Endothelial cell of umbilical vein (primary cell): ENCODE measurements around the gene DEF6. TPM values are rescaled to one million over a fixed set of nuclear protein-coding genes. Genes with fewer than 3 reads are reported as not detected.

Source experiments
- BruUV-seq: library from RNA; stranded (reverse); fragments of 400-500 nt; replicated peaks from 2 replicates; lab custom pipeline; 2021; lab: Mats Ljungman, UMichigan
- CTCF ChIA-PET: fragments of 300-600, 350-600 bp; sonication (Branson Sonifier 250); formaldehyde crosslinking; loops from one replicate; lab custom pipeline; 2021; ENCODE audit warnings: antibody characterized with exemption, inconsistent platforms; lab: Charles Lee
- POLR2A ChIA-PET: fragments of 300-600, 350-600 bp; sonication (Branson Sonifier 250); formaldehyde crosslinking; loops from one replicate; lab custom pipeline; 2021; ENCODE audit warnings: antibody characterized with exemption, inconsistent platforms; lab: Charles Lee
- DNase-seq: peaks from one replicate; pipeline ENCODE4 v3.0.0-alpha.2; 2011; ENCODE audit warnings: low read depth, low spot score
- FAIRE-seq: peaks from 2 replicates; lab custom pipeline; 2011; peaks lifted over from hg19 to GRCh38; lab: Jason Lieb, UNC
- H2AFZ ChIP-seq: 2 replicates; pipeline ENCODE4 v1.6.0; 2012; ENCODE audit warnings: low read depth, low read length, control low read depth, inconsistent platforms
- H3K27ac ChIP-seq: 2 replicates; pipeline ENCODE4 v1.5.1; 2011; ENCODE audit warnings: low read depth, mild to moderate bottlenecking, control low read depth, low read length, moderate library complexity; ENCODE audit not compliant: insufficient read depth
- H3K27me3 ChIP-seq, 2 experiments: 2 replicates each; pipeline versions ENCODE4 v1.6.0 to v1.6.1; 2011; ENCODE audit warnings: low read length in 2 of 2, mixed read lengths in 1 of 2; ENCODE audit not compliant: control insufficient read depth in 2 of 2, insufficient read depth in 2 of 2
- H3K36me3 ChIP-seq, 2 experiments: 2 replicates in 1 of 2; 3 replicates in 1 of 2; pipeline ENCODE4 v1.5.1; 2011; ENCODE audit warnings: low read length in 2 of 2, mild to moderate bottlenecking in 1 of 2, moderate library complexity in 1 of 2; ENCODE audit not compliant: control insufficient read depth in 2 of 2, insufficient read depth in 2 of 2; ENCODE audit errors: extremely low read depth in 1 of 2
- H3K4me1 ChIP-seq: 3 replicates; pipeline ENCODE4 v1.5.1; 2011; ENCODE audit warnings: mild to moderate bottlenecking, low read length; ENCODE audit not compliant: control insufficient read depth, insufficient read depth; ENCODE audit errors: extremely low read depth
- H3K4me2 ChIP-seq: 2 replicates; pipeline ENCODE4 v1.6.1; 2011; ENCODE audit warnings: low read length, control low read depth, mixed read lengths; ENCODE audit not compliant: insufficient read depth
- H3K4me3 ChIP-seq, 3 experiments: fragments of 200-600 bp in 1 of 3; sonication (generic), shearing (Covaris generic) in 1 of 3; replicated peaks in 1 of 3; 2 replicates each; pipeline ENCODE4 v1.5.1; 2011 to 2016; ENCODE audit warnings: control low read depth in 3 of 3, low read length in 3 of 3, mild to moderate bottlenecking in 2 of 3, inconsistent platforms in 1 of 3, low read depth in 1 of 3, moderate library complexity in 1 of 3; ENCODE audit not compliant: insufficient read depth in 1 of 3
- H3K79me2 ChIP-seq: 2 replicates; pipeline ENCODE4 v1.6.0; 2012; ENCODE audit warnings: low read length, inconsistent platforms; ENCODE audit not compliant: control insufficient read depth, insufficient read depth
- H3K9ac ChIP-seq: replicated peaks from 2 replicates; pipeline ENCODE3; 2011; ENCODE audit warnings: low read length, control low read depth; ENCODE audit not compliant: insufficient read depth; ENCODE audit errors: extremely low read depth
- H3K9me1 ChIP-seq: replicated peaks from 3 replicates; pipeline ENCODE4 v1.6.0; 2011; ENCODE audit warnings: mild to moderate bottlenecking, low read length; ENCODE audit not compliant: control insufficient read depth, insufficient read depth; ENCODE audit errors: extremely low read depth
- H3K9me3 ChIP-seq: replicated peaks from 2 replicates; pipeline ENCODE4 v1.5.1; 2012; ENCODE audit warnings: low read length, inconsistent platforms; ENCODE audit not compliant: control insufficient read depth, insufficient read depth
- H4K20me1 ChIP-seq: replicated peaks from 2 replicates; pipeline ENCODE3; 2011; ENCODE audit warnings: mild to moderate bottlenecking, low read length; ENCODE audit not compliant: control insufficient read depth, insufficient read depth; ENCODE audit errors: extremely low read depth
- CTCF ChIP-seq, 2 donors: IDR thresholded peaks; 1 replicate in 1 of 2; 2 replicates in 1 of 2; pipeline ENCODE4 v1.5.1; 2011; ENCODE audit warnings: low read length in 2 of 2, mild to moderate bottlenecking in 2 of 2, moderate library complexity in 2 of 2, control low read depth in 1 of 2, inconsistent platforms in 1 of 2, low read depth in 1 of 2; ENCODE audit not compliant: insufficient read depth in 1 of 2; ENCODE audit errors: extremely low read depth in 1 of 2
- EZH2 ChIP-seq: IDR thresholded peaks from 2 replicates; pipeline ENCODE4 v1.6.1; 2012; ENCODE audit warnings: borderline replicate concordance, low read depth, mild to moderate bottlenecking, moderate library complexity, low read length, inconsistent platforms; ENCODE audit not compliant: severe bottlenecking
- FOS ChIP-seq: IDR thresholded peaks from 2 replicates; pipeline ENCODE4 v1.6.1; 2011; ENCODE audit warnings: mild to moderate bottlenecking, low read length, moderate library complexity, borderline replicate concordance; ENCODE audit not compliant: insufficient read depth
- JUN ChIP-seq: IDR thresholded peaks from 2 replicates; pipeline ENCODE4 v1.6.1; 2011; ENCODE audit warnings: borderline replicate concordance, low read depth; ENCODE audit not compliant: insufficient read length, insufficient read depth
- MAX ChIP-seq: IDR thresholded peaks from 2 replicates; pipeline ENCODE4 v1.6.1; 2011; ENCODE audit not compliant: insufficient read depth, insufficient read length
- MYC ChIP-seq: IDR thresholded peaks from one replicate; pipeline ENCODE4 v1.6.1; 2011; ENCODE audit warnings: mild to moderate bottlenecking, low read depth, low read length
- POLR2A ChIP-seq: IDR thresholded peaks from 2 replicates; pipeline ENCODE4 v1.6.1; 2012; ENCODE audit warnings: low read depth, mild to moderate bottlenecking, control low read depth, low read length
- POLR2AphosphoS5 ChIP-seq: IDR thresholded peaks from 2 replicates; pipeline ENCODE4 v1.6.1; 2012; ENCODE audit warnings: low read depth, mild to moderate bottlenecking, control low read depth, low read length, moderate library complexity; ENCODE audit not compliant: insufficient read depth
- dilution Hi-C: fragments of 300-500 bp; cut with MboI; formaldehyde crosslinking; loops from one replicate; pipeline ENCODE4 v1.15.0; 2019; ENCODE audit warnings: low sequenced_read_pairs; ENCODE audit not compliant: extremely low pct_ligation_motif_present
- intact Hi-C: fragments of 100-400 bp; cut with micrococcal nuclease; formaldehyde crosslinking; loops from one replicate; pipeline ENCODE4 v1.10.0; 2022
- polyA plus RNA-seq, 4 experiments: library from polyadenylated mRNA; depleted of rRNA in 3 of 4; stranded (reverse) in 3 of 4; unstranded in 1 of 4; fragments of >200 nt; gene quantifications; 2 replicates each; pipeline versions ENCODE4 v1.2.1 to v1.2.3, GENCODE V29; 2011 to 2012; ENCODE audit warnings: missing spikeins in 1 of 4
- total RNA-seq: library from RNA; stranded (reverse); gene quantifications from 2 replicates; pipeline ENCODE4 v1.2.3, GENCODE V29; 2021

Gene DEF6
- total and polyA plus RNA-seq, 2 donors (not counting 3 experiments of a cell fraction or from before 2014, with no cell fraction given), result 0.59 to 0.77 TPM

GRCh38 chr6:35288834-35289233 lies 8.8 kb upstream of the DEF6 start:
- no peaks in the 10 kb centered on the region for H3K9me3 ChIP-seq
- BruUV-seq, result no TSS peak
- FAIRE-seq (no peak), DNase-seq (no peak)
- H3K4me3 ChIP-seq, result no peak overlapping the region
- intact Hi-C loops (no loop called here), dilution Hi-C loops (no loop called here)
- TF ChIP-seq EZH2, result no peak
- no peak for TF ChIP-seq FOS
- TF ChIP-seq CTCF (IDR thresholded peaks at IDR 0.05; ENCODE audit: extremely low read depth in 1 of 2, insufficient read depth in 1 of 2, low read depth in 1 of 2, low read length in 2 of 2), result no peak
- TF ChIP-seq POLR2AphosphoS5, result no peak
- TF ChIP-seq MYC, result no peak
- no peak for TF ChIP-seq POLR2A
- TF ChIP-seq MAX, result no peak
- TF ChIP-seq JUN, result no peak
- CTCF ChIA-PET, result interaction anchor here (0.8 kb wide), 1 partner anchor 9 kb away, joined by 4 read pairs; the partner anchor contains the start of gene DEF6
- no peak overlapping the region for H2AFZ ChIP-seq
- H3K36me3 ChIP-seq, result peaks cover 6 to 59% of the 10 kb centered on the region in 2 experiments
- H3K27ac ChIP-seq, result no peak overlapping the region
- POLR2A ChIA-PET, result no interaction called here
- H3K4me1 ChIP-seq, result no peaks in the 10 kb centered on the region
- H3K27me3 ChIP-seq, result no peaks in the 10 kb centered on the region
- H4K20me1 ChIP-seq, result no peaks in the 10 kb centered on the region
- no peaks in the 10 kb centered on the region for H3K79me2 ChIP-seq
- H3K4me2 ChIP-seq, result no peak overlapping the region
- H3K9ac ChIP-seq, result no peak overlapping the region
- H3K9me1 ChIP-seq, result no peaks in the 10 kb centered on the region
